SK-N-SH treated with all-trans-retinoic acid at 6 μM for 48 hours (cell line): ENCODE results near the gene WDR59.

Experiments used
- ATAC-seq: fragments of 200-7000 bp; cut with Tn5 transposase; 3 replicates; pipeline ENCODE4 v1.9.1; 2020; ENCODE audit warnings: mild to moderate bottlenecking, moderate library complexity
- ARNTL ChIP-seq: fragments of 450-650 bp; formaldehyde crosslinking; IDR thresholded peaks from 2 replicates; pipeline ENCODE4 v1.5.0; 2020; ENCODE audit warnings: low read depth, mild to moderate bottlenecking, moderate library complexity, borderline replicate concordance
- BACH2 ChIP-seq: fragments of 250-450 bp; sonication (Bioruptor Pico); IDR thresholded peaks from 2 replicates; pipeline ENCODE4 v1.9.0; 2021; ENCODE audit warnings: mild to moderate bottlenecking, borderline replicate concordance
- CREB5 ChIP-seq: fragments of 250-450 bp; sonication (Bioruptor Pico); IDR thresholded peaks from 2 replicates; pipeline ENCODE4 v1.5.1; 2020; ENCODE audit warnings: low read depth, mild to moderate bottlenecking, moderate library complexity
- CSDC2 ChIP-seq: fragments of 250-450 bp; sonication (Bioruptor Pico); IDR thresholded peaks from 2 replicates; pipeline ENCODE4 v1.5.0; 2020; ENCODE audit warnings: mild to moderate bottlenecking, moderate library complexity
- ESRRG ChIP-seq: fragments of 250-450 bp; sonication (Bioruptor Pico); IDR thresholded peaks from 2 replicates; pipeline ENCODE4 v1.6.1; 2021; ENCODE audit warnings: mild to moderate bottlenecking
- GLIS3 ChIP-seq: fragments of 250-450 bp; sonication (Bioruptor Pico); IDR thresholded peaks from 2 replicates; pipeline ENCODE4 v1.5.0; 2020; ENCODE audit warnings: mild to moderate bottlenecking, moderate library complexity
- ISL1 ChIP-seq: fragments of 250-450 bp; sonication (Bioruptor Pico); IDR thresholded peaks from 2 replicates; pipeline ENCODE4 v2.1.2; 2022; ENCODE audit warnings: mild to moderate bottlenecking, moderate library complexity
- OSR1 ChIP-seq: fragments of 250-450 bp; sonication (Bioruptor Pico); IDR thresholded peaks from 2 replicates; pipeline ENCODE4 v1.8.0; 2022; ENCODE audit warnings: moderate library complexity, mild to moderate bottlenecking, inconsistent platforms
- PATZ1 ChIP-seq: fragments of 250-450 bp; sonication (Bioruptor Pico); IDR thresholded peaks from 2 replicates; pipeline ENCODE4 v1.8.0; 2020; ENCODE audit warnings: mild to moderate bottlenecking, moderate library complexity, borderline replicate concordance
- RARB ChIP-seq: fragments of 250-450 bp; sonication (Bioruptor Pico); IDR thresholded peaks from 2 replicates; pipeline ENCODE4 v1.8.0; 2021; ENCODE audit warnings: mild to moderate bottlenecking, moderate library complexity
- SNAI2 ChIP-seq: fragments of 250-450 bp; sonication (Bioruptor Pico); IDR thresholded peaks from 2 replicates; pipeline ENCODE4 v1.5.0; 2020; ENCODE audit warnings: mild to moderate bottlenecking, moderate library complexity
- TCF4 ChIP-seq: fragments of 250-450 bp; sonication (Bioruptor Pico); IDR thresholded peaks from 2 replicates; pipeline ENCODE4 v1.8.0; 2021; ENCODE audit warnings: mild to moderate bottlenecking, moderate library complexity, borderline replicate concordance
- TOX ChIP-seq: fragments of 250-450 bp; sonication (Bioruptor Pico); IDR thresholded peaks from 2 replicates; pipeline ENCODE4 v1.8.0; 2021; ENCODE audit warnings: mild to moderate bottlenecking, moderate library complexity, borderline replicate concordance
- ZC3H10 ChIP-seq: fragments of 250-450 bp; sonication (Bioruptor Pico); IDR thresholded peaks from 2 replicates; pipeline ENCODE4 v1.5.1; 2021; ENCODE audit warnings: mild to moderate bottlenecking, moderate library complexity
- ZFP3 ChIP-seq: fragments of 250-450 bp; sonication (Bioruptor Pico); IDR thresholded peaks from 2 replicates; pipeline ENCODE4 v1.5.0; 2020; ENCODE audit warnings: mild to moderate bottlenecking, moderate library complexity
- ZFP30 ChIP-seq: fragments of 450-650 bp; formaldehyde crosslinking; IDR thresholded peaks from 2 replicates; pipeline ENCODE4 v1.5.0; 2022; ENCODE audit warnings: mild to moderate bottlenecking, moderate library complexity
- ZNF565 ChIP-seq: fragments of 450-650 bp; formaldehyde crosslinking; conservative IDR thresholded peaks from 2 replicates; pipeline ENCODE4 v1.5.0; 2020; ENCODE audit warnings: low read depth, mild to moderate bottlenecking, moderate library complexity
- ZNF70 ChIP-seq: fragments of 450-650 bp; formaldehyde crosslinking; IDR thresholded peaks from 2 replicates; pipeline ENCODE4 v1.5.0; 2020; ENCODE audit warnings: mild to moderate bottlenecking, moderate library complexity
- ZNF8 ChIP-seq: fragments of 450-650 bp; formaldehyde crosslinking; IDR thresholded peaks from 2 replicates; pipeline ENCODE4 v1.5.0; 2020; ENCODE audit warnings: mild to moderate bottlenecking, moderate library complexity
- TF ChIP-seq, protein P1 (sequence below): fragments of 250-450 bp; sonication (Bioruptor Pico); IDR thresholded peaks from 2 replicates; pipeline ENCODE4 v1.8.0; 2021; ENCODE audit warnings: low read depth, mild to moderate bottlenecking, moderate library complexity, borderline replicate concordance
- TF ChIP-seq, protein P2 (sequence below): fragments of 250-450 bp; sonication (Bioruptor Pico); IDR thresholded peaks from 2 replicates; pipeline ENCODE4 v1.5.1; 2021; ENCODE audit warnings: mild to moderate bottlenecking, moderate library complexity

WDR59 gene

GRCh38 chr16:74874123-74874522 is 110.8 kb downstream of the WDR59 start:
- TF ChIP-seq, protein P1, sequence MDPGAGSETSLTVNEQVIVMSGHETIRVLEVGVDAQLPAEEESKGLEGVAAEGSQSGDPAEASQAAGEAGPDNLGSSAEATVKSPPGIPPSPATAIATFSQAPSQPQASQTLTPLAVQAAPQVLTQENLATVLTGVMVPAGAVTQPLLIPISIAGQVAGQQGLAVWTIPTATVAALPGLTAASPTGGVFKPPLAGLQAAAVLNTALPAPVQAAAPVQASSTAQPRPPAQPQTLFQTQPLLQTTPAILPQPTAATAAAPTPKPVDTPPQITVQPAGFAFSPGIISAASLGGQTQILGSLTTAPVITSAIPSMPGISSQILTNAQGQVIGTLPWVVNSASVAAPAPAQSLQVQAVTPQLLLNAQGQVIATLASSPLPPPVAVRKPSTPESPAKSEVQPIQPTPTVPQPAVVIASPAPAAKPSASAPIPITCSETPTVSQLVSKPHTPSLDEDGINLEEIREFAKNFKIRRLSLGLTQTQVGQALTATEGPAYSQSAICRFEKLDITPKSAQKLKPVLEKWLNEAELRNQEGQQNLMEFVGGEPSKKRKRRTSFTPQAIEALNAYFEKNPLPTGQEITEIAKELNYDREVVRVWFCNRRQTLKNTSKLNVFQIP (CRISPR knock-in tag), result no peak
- TF ChIP-seq ZNF8 (CRISPR knock-in tag) (no peak), BACH2 (CRISPR knock-in tag) (no peak), ESRRG (no peak), OSR1 (CRISPR knock-in tag) (no peak), ISL1 (no peak), GLIS3 (CRISPR knock-in tag) (no peak), RARB (CRISPR knock-in tag) (no peak), ZNF70 (CRISPR knock-in tag) (no peak), PATZ1 (CRISPR knock-in tag) (no peak), SNAI2 (CRISPR knock-in tag) (no peak), ZFP30 (CRISPR knock-in tag) (no peak), ZC3H10 (no peak), ARNTL (CRISPR knock-in tag) (no peak), TOX (CRISPR knock-in tag) (no peak), CSDC2 (no peak), ZFP3 (CRISPR knock-in tag) (no peak), CREB5 (CRISPR knock-in tag) (no peak)
- TF ChIP-seq, protein P2, sequence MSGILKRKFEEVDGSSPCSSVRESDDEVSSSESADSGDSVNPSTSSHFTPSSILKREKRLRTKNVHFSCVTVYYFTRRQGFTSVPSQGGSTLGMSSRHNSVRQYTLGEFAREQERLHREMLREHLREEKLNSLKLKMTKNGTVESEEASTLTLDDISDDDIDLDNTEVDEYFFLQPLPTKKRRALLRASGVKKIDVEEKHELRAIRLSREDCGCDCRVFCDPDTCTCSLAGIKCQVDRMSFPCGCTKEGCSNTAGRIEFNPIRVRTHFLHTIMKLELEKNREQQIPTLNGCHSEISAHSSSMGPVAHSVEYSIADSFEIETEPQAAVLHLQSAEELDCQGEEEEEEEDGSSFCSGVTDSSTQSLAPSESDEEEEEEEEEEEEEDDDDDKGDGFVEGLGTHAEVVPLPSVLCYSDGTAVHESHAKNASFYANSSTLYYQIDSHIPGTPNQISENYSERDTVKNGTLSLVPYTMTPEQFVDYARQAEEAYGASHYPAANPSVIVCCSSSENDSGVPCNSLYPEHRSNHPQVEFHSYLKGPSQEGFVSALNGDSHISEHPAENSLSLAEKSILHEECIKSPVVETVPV, result no peak

DNA sequence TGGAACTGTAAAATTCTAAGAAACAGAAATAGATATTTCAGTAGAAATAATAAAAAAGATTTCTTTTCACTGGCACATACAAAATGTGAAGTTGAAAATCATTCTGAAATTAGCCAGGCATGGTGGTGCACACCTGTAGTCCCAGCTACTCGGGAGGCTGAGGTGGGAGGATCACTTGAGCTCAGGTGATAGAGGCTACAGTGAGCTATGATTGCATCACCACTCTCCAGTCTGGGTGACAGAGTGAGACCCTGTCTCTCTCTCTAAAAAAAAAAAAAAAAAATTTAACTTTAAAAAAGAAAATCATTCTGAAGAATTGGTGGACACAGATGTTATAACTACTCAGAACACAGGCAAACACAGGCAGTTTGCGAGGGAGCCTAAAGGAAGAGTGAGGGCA is 112.6 kb downstream of the WDR59 start:
- TF ChIP-seq CSDC2 (no peak), TOX (CRISPR knock-in tag) (no peak), ZNF565 (CRISPR knock-in tag) (no peak), ISL1 (no peak), ZFP3 (CRISPR knock-in tag) (no peak)
- no peak for ATAC-seq

More at GRCh38 chr16:74874123-74874522, 110.8 kb downstream of the WDR59 start:
- no peak for ATAC-seq

- TF ChIP-seq, protein P1 (CRISPR knock-in tag), result no peak
- TF ChIP-seq ARNTL (CRISPR knock-in tag), result no peak
- TF ChIP-seq ESRRG, result no peak
- TF ChIP-seq TCF4 (CRISPR knock-in tag), result no peak
- TF ChIP-seq ZFP30 (CRISPR knock-in tag), result no peak
- no peak for TF ChIP-seq ZNF8 (CRISPR knock-in tag)
- TF ChIP-seq GLIS3 (CRISPR knock-in tag), result no peak
- TF ChIP-seq ZNF70 (CRISPR knock-in tag), result no peak
Measured at GRCh38 chr16:74871608-74872007, 113.3 kb downstream of the WDR59 start.

GRCh38 chr16:74868501-74868900 is 116.4 kb downstream of the WDR59 start:
- TF ChIP-seq ISL1 (no peak), OSR1 (CRISPR knock-in tag) (no peak), ZNF8 (CRISPR knock-in tag) (no peak), PATZ1 (CRISPR knock-in tag) (no peak), CREB5 (CRISPR knock-in tag) (no peak)
- ATAC-seq, result no peak

More at GRCh38 chr16:74871608-74872007, 113.3 kb downstream of the WDR59 start:
- no peak for ATAC-seq
